Measurements from ENCODE around the gene IGF1.
A peak's percentile ranks its signal among the peaks of the same experiment; 100 is the strongest.

The IGF1 gene

DNA sequence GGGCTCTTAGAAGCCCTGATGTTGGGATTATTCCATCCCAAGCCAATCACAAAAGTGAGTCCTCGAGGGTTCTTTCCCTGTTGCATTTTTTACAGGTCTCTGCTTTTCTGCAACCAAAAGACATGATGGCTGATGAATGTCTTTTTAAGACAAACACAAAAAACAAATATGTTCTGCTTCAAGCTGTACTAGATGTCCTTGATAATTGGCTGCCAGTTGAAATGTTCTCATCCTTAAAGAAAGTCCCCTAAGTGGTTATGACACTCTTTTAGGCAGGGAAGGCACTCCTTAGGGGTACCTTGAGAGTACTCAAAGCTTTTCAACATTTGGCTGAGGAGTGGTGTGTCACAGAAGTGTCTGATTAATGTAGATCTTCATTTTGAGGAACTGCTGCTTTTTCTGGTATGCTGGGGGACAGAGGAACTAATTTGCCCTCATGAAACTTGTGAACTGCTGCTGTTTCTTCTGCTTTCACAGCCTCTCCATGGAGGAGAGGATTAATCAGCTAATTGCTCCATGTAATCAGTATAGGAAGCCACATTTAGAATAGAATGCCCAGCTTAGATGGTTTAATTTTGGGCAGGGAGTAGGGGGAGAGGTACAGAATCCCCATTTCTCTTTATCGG is 22.8 kb upstream of the IGF1 start:
- no peak overlapping the region for H3K4me3 ChIP-seq (ENCODE audit: control insufficient read depth, low read depth, low read length)
- no peak for TF ChIP-seq CTCF (IDR thresholded peaks at IDR 0.05; ENCODE audit: control insufficient read depth, insufficient read depth, low read depth, low read length, missing control alignments)
- no peak for DNase-seq (ENCODE audit: low read depth)

DNA sequence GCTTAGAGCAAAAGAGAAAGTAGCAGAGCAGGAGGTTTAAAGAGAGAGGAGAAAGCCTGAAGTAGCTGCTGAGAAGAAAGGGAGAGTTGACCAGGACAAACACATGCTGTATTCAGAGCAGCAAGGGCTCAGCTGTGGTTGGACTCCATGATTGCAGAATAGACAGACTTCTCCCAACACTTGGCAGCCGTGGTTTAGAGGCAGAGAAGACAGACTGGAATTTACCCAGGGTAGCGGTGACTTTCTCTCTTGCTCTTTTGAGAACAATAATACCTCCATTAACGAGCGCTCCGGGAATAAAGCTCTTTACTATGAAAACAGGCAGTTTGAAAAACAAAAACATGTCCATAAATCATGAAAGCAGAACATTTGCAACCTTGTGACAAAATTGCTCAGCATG is 21.4 kb upstream of the IGF1 start:
- H3K4me3 ChIP-seq (ENCODE audit: control insufficient read depth, low read depth, low read length), result no peak overlapping the region
- no peak for DNase-seq (ENCODE audit: low read depth)
- no peak for TF ChIP-seq CTCF (IDR thresholded peaks at IDR 0.05; ENCODE audit: control insufficient read depth, insufficient read depth, low read depth, low read length, missing control alignments)

DNA sequence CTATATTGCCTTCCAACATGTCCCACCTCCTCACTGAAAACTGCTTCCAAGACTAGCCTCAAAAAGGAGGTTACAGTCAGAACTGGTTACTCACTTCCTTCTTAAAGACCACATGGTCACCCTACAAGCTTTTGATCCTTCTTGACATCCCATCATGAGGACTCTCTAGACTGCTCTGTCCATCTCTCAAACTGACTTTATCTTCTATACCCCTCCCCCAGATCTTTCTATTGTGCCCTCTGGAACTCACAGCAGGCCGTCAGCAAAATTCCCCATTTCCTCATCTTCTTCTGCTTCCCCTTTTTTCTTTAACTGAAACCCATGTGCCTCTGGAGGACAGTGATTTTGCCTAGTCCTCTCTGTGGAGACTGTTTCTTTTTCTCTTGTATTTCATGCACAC is 18.1 kb upstream of the IGF1 start:
- no peak for TF ChIP-seq CTCF (IDR thresholded peaks at IDR 0.05; ENCODE audit: control insufficient read depth, insufficient read depth, low read depth, low read length, missing control alignments)
- no peak for DNase-seq (ENCODE audit: low read depth)
- no peak overlapping the region for H3K4me3 ChIP-seq (ENCODE audit: control insufficient read depth, low read depth, low read length)

DNA sequence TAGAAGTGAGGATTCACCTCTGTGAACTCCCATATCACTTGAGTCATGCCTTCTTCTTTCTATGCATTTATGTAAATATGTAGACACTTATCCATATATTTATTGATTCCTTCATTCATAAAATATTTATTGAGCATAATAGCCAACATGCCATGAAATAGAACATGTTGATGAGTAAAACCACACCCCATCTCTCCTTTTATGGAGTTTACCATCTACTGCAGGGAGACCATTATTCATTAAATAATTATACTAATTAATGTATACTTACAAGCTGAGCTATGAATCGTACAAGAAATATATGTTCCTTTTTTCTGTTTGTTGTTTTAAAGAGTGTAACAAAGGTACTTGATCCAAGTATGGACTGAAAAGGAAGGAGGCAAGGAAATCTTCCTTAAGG is 17.4 kb upstream of the IGF1 start:
- DNase-seq (ENCODE audit: low read depth), result no peak
- no peak for TF ChIP-seq CTCF (IDR thresholded peaks at IDR 0.05; ENCODE audit: control insufficient read depth, insufficient read depth, low read depth, low read length, missing control alignments)
- H3K4me3 ChIP-seq (ENCODE audit: control insufficient read depth, low read depth, low read length), result no peak overlapping the region

DNA sequence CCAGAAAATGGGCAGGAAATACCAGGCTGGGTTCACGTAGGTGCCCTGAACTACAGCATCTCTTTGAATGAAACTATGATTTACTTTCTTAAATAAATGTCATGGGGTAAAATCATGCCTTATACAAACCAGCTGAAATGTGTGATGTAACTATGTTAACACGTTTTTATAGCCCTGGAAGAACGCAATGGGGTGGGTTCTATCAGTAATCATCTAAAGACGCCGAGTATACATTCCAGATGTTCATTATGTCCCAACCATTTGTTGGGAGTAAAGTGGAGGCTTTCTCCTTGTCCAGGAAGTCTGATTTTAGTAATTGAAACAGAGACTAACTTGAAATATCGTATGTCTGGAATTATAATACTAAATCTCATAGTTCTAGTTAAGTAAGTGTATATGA is 16.2 kb upstream of the IGF1 start:
- DNase-seq (ENCODE audit: low read depth), result peak; percentile 25
- no peak for TF ChIP-seq CTCF (IDR thresholded peaks at IDR 0.05; ENCODE audit: control insufficient read depth, insufficient read depth, low read depth, low read length, missing control alignments)
- H3K4me3 ChIP-seq (ENCODE audit: control insufficient read depth, low read depth, low read length), result no peak overlapping the region

DNA sequence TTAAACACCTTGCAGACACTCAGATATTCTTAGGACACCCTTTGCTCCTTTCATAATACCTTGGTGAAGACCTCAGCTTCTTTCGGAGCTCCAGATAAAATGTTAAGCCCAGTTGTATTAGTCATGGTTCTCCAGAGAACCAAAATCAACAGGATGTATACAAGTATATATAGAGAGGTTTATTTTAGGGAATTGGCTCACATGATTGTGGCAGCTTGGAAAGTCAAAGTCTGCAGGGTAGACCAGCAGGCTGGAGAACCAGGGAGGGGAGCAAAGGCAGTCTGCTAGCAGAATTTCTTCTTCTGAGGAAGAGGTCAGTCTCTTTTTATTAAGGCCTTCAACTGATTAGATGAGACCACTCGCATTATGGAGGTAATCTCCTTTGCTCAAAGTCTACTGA is 6.9 kb upstream of the IGF1 start:
- H3K4me3 ChIP-seq (ENCODE audit: control insufficient read depth, low read depth, low read length), result no peak overlapping the region
- DNase-seq (ENCODE audit: low read depth), result no peak
- no peak for TF ChIP-seq CTCF (IDR thresholded peaks at IDR 0.05; ENCODE audit: control insufficient read depth, insufficient read depth, low read depth, low read length, missing control alignments)

- TF ChIP-seq CTCF (IDR thresholded peaks at IDR 0.05; ENCODE audit: control insufficient read depth, insufficient read depth, low read depth, low read length, missing control alignments), result no peak
- DNase-seq (ENCODE audit: low read depth), result no peak
- no peak overlapping the region for H3K4me3 ChIP-seq (ENCODE audit: control insufficient read depth, low read depth, low read length)
Measured at GRCh38 chr12:102486153-102486552, 5.8 kb upstream of the IGF1 start.
